ENCODE measurements around the gene TNFAIP8L1.

DNA sequence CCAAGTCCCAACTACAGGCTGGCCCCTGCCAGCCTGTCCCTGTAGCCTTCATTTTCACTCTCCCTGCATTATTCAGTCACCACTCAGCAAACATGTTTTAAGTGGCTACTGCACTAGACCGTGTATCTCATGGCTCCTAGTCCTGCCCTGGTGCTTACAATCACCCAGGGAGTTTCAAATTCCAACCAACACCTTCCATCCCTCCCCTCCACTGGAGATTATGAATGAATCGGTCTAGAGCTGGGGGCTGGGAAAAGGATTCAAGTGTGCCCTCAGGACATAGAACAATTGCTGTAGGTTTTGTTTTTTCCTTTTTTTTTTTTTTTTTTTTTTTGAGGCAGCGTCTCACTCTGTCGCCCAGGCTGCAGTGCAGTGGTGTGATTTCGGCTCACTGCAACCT is 15.0 kb upstream of the TNFAIP8L1 start:
- TF ChIP-seq SPI1 (IDR thresholded peaks at IDR 0.05; ENCODE audit: low read depth, low read length) (no peak), POLR2A (IDR thresholded peaks at IDR 0.05; ENCODE audit: low read depth, low read length) (no peak), POLR2AphosphoS5 (IDR thresholded peaks at IDR 0.05; ENCODE audit: low read depth, low read length) (no peak), POU2F2 (IDR thresholded peaks at IDR 0.05; ENCODE audit: low read depth, low read length) (no peak), PAX5 (IDR thresholded peaks at IDR 0.05; ENCODE audit: insufficient read depth, low read length, severe bottlenecking) (no peak), TAF1 (IDR thresholded peaks at IDR 0.05; ENCODE audit: low read depth, low read length) (no peak)
